Fibroblast of skin of back (primary cell): ENCODE results near the gene HSPA12A.

Source experiments
- DNase-seq: peaks from one replicate; pipeline ENCODE4 v3.0.0-alpha.2; 2013

Gene HSPA12A

DNA sequence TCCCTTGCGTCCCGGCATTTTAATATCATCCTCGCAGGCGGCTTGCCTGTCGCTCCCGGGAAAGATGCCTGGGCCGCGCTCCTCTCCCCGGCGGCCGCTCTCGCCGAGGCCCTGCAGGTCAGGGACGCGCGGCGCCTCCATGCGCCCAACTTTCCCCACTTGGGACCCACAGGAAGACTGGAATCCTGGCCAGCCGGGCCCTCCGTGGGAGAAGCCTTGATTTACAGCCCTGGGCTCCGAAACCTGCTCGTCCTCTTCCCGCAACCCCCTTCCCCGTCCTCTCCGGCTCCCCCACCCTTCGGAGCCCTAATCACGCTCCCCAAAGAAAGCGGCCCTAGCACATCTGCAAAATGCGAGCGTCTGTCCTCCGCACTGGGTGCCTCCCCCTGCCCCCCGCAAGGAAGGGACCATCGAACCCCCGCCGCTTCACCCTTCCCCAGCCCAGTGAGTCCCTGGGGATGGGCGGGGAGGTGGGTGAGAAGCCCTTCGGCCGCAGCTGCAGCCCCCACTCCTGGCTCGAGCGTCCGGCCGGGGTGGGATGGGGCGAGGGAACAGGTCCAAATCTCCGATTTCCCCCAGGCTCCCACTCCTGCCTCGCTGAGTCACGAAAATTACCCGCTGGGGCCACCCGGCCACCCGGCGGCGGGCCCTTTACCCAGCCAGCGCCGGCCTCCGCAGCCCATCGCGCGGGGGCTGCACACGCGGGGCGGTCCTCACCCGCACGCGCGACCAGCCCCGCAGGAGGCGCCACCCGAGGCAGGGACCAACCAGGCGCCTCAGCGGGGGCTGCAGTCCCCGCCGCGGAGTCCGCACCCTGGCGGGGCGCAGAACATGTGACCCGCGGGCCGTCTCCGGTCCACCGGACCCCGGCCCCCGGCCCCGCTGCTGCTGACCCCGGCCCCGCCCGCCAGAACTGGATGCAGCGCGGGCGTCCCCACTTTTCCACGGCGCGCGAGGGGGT, 695 bp downstream of the HSPA12A start:
- no peak for DNase-seq

DNA sequence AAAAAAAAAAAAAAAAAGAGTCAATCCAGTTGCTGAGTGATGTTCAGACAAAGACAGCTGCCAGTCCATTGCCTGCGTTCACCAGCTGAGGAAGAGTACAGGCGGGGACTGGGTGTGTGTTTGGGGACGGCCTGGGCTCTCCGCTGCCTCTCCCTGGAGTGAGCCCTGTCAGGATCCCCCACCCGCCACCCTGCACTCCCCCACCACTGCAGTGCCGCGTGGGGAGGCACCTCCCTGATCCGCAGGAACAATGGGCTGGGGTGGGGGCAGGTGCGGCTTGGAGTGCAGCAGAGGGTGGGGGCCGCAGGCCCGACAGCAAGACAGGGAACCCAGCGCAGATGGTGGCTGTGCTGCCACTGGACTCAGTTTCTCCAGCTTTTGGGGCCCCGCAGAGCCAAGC, 1.4 kb downstream of the HSPA12A start:
- DNase-seq = no peak

DNA sequence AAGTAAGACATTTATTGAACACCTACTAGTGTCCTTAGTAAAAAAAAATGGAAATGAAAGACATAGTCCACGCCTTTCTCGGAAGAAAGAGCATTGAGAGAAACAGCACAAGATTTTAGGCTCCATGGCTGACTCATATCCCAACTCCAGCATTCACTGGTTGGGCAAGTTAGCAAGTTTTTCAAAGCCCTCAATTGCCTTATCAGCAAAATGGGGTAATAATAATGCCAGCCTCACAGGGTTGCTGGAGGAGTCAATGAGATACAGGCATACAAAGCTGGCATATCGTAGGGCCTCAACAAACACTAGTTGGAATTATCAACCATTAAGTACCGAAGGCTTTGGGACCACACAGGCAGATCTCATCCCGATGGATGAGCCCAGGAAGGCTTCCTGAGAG, 4.0 kb downstream of the HSPA12A start:
- DNase-seq = no peak

DNA sequence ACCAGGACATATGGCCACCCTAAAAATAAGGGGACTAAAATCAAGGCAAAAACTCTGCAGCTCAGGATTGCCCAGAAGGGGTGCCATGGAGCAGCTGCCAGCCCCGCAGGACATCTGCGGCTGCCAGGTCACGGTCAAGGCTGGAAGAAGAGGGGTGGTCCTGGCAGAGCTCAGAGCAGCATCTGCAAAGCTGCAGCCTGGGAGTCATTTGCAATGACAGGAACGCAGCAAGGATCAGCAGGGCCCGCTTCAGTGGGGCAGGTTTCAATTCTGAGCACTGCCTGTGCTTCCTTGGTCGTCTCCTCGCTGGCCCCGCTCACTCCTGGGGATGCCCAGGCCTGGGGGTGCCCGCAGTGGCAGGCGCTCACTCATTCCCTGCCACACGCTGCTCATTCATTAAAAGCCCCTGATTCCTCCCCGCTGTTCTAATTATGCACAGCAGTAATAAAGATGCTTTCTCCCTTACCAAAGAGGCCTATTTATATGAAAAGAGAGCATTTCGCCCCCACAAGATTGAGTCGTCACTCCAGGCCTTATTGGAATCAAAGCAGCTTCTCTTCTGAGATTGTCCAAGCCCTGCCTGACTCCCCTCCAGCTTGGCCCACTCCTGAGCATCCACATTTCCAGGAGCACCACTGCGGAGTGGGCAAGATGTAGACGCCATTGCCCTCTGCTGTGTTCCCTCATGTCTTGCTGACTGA, 4.6 kb downstream of the HSPA12A start:
- DNase-seq = no peak

DNA sequence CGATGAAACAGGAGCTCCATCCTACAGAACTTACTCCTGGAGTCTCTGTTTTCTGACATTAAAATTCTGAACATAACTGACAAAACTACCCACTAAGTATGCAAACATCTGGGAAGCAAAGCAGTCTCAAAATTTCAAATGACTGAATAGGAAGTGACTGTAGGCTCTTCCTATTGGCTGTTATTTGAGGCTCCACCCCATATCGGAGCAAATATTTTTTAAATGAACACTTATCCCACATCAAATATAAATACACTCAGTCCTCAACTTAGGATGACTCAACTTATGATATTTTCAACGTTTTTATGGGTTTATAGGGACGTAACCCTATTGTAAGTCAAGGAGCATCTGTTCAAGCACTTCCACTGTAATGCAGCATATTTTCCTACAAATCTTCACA, 8.8 kb downstream of the HSPA12A start:
- peak; percentile 81 for DNase-seq

DNA sequence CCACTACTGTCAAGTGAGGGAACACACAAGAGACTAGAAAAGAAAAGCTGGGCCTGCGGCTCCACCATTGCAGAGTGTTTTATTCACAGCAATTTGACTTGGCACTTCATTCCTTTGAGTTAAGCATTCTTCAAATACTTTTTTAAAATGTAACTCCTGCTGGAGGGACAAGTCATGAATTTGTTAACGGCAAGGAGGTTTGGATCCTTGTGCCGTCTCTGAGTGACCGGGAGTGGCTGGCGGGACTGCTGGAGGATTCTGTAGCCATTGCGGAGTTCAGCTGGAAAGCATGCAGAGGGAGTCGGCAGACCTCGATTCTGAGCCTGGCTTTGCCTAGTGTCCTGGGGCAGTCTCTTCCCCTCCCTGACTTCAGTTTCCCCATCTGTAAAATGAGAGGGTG, 9.8 kb downstream of the HSPA12A start:
- peak; percentile 61 for DNase-seq

DNA sequence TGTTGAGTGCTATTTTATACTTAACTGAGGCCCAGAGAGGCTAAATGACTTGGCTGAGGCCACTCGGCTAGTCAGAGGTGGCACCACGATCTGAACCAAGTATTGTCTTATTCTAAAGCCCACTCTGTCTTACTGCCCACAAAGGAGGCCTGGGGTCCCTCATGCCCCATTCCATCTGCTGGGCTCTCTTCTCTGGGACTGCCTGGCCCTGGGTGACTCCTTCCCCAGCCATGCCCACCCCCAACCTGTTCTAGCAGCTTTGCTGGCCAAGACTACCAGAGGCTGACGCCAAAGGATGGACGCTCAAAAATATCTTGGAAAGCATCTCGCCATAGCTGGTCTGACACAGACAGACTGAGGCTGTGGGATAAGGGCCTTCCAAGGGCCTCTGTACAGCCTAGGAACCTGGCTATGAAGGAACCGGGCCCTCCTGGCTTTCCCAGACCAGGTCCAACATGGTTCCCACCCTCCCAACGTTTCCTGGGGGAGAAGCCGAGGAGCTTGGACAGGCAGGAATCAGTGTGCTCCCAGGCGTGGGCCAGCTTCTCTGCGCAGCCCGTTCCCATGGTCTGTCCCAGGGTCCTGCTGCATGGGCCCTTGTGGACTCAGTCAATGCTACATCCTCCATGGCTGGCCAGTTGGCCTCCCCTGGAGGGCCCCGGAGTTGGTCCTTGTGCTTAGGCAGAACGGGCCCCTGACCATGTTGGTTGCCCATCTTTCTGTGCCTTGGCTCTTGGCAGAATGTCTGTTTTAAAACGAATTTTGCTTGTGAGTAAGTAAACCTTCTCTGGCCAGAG, 11.7 kb downstream of the HSPA12A start:
- DNase-seq = no peak

DNA sequence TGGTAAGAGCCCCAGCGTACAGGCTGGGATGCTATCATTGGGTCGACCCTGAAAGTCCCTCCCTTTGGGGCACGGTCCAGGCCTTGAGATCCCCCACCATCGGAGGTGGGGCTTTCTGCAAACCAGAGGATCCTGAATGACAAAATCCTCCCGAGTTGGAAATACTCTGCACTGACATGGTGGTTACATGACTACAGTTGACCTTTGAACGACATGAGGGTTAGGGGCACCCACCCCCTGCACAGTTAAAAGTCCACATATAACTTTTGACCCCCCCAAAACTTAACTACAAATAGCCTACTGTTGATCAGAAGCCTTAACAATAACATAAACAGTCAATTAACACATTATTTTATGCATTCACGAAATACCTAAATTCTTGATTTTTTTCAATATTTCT, 13.1 kb downstream of the HSPA12A start:
- DNase-seq = no peak

DNA sequence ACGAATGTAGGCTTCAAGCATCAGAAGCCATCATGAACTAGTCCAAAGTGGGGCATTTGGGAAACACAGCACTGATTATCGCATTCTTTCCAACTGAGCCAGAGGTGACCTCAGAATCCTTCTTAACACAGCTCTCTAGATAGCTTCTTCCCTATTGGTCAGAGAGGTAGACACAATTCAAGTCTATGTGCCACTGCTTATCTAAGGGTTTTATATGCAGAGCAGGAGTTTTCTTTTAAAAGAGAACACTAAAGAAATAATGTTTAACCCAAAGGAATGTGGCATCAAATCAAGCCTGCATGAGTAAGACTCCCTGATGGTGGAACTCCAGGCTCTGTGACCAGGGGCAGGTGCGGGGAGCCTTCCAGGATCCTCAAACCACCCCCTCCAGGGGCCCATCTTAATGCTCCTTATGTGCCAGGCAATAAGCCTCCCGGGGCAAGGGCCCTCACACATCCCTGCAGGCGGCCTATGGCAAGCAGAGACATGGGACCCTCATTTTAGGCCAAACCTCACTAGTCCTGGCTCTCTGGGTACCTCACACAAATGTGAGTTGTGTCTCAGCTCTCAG, 13.8 kb downstream of the HSPA12A start:
- peak; percentile 47 for DNase-seq

DNA sequence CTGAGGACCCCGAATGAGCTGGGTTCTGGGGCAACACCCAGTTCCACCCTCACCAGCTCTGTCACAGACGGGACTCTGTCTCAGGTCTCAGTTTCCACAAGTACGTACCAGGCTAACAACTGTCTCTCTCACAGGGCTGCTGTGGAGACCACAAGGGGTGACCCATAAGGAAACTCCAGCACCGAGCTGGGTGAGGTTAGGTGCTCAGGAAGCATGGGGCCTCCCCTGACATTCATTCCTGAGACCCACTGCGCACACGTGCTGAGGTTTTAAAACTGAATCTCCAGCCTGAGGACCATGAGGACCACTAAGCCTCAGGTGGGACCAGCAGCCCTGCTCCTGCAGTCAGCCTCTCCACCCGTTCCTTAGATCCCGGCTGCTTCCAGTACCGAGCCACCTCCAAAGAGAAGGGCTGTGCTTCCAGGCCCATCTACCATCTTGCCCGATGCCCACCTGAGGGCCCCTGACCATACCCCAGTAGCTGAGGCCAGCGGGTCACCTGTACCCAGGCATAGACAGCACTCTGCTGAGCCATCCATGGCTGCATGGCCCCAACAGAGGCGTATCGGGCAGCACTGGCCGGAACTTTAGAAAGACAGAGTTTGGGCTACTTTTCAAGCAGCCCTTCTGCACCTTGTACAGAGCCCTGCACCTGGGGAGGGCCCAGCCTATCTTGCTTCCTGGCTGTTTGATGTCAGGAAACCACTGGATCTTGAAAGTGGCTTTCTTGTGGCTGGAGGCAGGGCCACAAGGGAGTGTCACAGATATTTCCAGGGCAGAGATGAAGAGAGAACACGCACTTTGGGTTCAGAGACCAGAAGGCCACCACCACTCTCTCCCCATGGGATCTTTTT, 18.7 kb downstream of the HSPA12A start:
- DNase-seq = no peak

DNA sequence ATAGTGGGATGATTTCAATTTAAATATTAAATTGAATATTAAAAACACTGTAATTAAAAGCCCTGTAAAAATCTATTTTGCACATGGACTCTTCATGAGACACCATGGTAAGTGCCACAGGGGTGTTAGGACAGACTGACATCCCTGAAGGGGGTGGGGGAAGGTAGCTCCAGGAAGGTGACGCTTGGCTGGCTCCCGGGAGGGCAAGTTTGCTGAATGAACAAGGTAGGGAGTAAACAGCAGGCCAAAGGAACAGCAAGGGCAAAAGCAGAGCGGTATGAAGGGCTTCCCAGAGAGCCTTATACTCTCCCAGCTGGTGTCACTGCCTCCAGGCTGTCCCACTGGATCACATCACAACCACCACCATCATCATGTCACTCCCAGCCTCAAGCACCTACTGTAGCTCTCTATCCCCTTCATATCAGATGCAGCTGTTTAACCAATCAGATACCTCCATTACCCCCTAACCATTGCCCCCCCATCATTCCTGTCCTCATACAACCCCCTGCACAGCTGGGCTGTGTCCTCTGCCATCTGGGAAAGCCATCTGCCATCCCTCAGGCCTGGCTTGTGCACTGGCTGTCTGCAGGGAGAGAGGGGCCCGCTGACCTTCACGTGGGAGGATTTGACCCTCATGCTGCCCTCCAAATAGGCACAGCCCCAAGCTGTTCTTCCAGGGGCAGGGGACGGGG, 19.5 kb downstream of the HSPA12A start:
- DNase-seq = no peak

DNA sequence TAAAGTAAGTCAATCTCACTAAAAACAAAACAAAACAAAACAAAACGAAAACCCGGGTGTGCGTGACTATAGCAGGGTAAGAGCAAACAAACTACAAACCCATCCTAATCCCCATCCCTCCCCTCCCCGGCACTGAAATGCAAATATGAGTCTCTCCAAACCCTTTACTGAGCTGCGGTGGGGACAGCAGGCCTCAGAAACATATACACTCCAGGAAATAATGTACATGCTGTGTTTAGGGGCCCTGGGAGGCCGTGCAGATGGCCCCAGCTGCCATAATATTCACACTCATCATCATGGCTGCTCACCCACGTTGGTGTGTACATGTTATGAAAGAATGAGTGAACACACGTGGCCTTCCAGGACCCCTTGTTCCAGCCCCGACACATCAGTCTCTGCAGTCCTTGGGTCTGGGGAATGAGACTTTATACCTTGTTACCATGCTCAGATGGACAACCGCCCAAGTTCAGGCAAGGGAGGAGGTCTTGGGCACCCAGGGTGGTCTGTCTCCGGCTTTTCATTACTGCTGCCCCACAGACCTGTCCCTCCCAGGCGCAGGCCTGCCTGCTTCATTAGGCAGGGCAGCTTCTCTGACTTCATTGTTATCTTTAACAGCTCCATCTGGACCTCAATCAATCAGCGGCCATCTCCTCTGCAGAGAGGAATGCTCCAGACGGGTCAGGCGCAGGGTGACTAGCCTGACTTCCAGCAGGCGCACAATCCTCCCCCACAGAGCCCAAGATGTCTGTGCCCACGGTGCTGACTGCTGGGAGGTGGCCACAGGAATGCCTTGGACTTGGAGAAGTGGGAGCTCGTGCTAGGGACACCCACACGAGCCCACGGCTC, 20.6 kb downstream of the HSPA12A start:
- peak; percentile 58 for DNase-seq

DNA sequence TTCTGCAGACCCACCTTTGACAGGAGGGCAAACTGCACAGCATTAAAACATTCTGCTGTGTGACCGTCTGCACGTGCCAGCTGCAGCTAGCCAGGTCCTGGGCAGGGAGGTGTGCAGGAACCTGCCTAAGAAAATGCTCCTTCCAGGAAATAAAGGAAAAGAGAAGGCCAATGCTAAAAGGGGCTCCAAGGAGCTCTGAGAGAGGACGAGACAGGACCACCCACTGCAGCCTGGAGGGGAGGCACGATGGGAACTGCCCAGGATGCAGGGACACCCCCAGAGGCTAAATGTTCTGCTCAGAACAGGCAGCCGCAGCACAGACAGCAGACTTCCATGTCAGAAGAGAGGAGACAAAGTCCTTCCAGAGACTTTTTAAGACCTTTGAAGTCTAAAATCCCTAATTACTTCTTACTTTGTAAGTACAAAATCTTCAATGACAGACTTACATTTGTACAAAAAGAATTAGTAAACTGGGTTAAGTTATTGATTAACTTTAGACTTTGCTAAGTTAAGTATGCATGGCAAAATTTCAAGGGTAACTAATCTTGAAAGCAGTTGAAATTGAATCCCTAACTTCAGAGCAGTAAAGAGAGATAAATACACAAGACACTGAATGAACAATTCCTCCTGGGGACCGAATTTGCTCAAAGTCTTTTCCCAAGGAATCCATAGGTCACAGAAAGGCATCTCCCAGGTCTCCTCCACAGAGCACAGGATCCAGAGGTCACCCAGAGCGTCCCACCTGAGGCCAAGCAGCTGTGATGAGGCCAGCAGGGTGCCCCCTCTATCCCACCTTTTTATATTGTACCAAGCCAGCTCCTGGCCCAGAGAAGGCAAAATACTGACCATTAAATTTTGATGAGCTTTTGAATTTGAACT, 21.5 kb downstream of the HSPA12A start:
- no peak for DNase-seq

DNA sequence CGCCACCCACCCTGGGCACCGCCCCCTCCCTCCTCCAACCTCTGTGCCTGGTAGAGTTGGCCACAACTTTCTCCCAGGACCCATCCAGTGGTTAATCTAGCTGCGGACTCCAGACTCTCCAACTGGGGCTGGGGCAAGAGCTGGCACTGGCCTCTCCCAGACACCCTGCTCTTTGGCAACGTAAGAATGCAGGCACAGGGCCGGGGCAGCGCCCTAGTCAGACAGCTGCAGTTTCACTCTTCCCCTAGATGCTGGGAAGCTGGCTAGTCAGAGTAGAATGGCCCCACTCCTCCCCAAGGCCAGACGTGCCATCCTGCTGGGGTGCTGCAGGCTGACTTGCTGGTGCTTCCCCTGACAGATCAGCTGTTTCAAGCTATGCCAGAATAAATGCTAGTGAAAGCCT, 22.1 kb downstream of the HSPA12A start:
- no peak for DNase-seq

DNA sequence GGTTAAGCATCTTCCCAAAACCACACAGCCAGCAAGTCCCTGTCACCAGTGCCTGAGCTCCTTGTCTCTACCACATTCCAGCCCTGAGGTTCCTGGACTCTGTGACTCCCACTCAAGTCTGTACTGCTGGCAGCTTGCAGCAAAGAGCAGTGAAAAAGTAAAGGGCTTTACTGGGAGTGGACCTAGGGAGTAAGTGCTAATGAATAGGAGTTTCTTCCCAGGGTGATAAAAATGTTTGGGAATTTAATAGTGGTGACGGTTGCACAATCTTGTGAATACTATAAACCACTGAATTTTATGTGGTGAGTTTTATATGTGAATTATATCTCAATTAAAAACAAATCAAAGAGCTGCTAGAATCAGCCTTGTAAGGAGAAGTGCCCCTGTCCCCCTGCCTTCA, 22.6 kb downstream of the HSPA12A start:
- DNase-seq = no peak

DNA sequence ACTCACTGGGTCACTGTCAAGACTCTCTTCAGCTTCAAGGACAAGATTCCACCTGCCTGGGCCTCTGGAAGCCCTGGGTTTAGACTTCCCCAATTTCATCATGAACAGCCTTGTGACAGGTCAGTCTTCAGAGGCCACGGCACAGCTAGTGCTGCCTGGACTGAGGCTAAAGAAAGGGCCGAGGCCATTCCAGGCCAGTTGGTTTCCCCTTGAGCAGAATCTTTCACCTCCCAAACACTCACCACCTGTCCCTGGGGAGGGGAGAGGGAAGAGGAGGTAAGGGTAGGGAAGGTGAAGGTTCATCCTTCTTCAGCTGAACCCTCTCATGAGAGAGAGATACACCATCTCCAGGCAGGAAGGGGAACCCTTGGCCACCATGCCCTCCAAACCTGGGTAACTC, 24.3 kb downstream of the HSPA12A start:
- no peak for DNase-seq

DNA sequence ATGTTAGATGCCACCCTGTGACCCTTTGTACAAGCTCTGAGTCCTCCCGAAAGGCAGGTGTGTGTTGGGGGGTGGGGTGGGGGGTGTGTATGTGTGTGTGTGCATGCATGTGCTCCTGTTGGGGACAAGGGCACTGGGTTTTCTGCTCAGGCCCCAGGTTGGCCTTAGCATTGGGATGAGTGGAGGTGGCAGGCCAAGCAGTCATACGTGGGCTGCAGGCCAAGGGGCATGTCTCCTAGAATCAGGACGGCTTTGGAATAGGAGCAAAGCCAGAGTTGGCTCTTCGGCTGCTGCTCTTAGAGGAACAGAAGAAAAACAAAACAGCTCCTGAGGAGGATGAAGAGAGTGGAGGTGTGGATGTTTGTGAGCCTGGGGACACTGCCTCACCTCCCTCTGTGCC, 26.0 kb downstream of the HSPA12A start:
- DNase-seq = no peak

DNA sequence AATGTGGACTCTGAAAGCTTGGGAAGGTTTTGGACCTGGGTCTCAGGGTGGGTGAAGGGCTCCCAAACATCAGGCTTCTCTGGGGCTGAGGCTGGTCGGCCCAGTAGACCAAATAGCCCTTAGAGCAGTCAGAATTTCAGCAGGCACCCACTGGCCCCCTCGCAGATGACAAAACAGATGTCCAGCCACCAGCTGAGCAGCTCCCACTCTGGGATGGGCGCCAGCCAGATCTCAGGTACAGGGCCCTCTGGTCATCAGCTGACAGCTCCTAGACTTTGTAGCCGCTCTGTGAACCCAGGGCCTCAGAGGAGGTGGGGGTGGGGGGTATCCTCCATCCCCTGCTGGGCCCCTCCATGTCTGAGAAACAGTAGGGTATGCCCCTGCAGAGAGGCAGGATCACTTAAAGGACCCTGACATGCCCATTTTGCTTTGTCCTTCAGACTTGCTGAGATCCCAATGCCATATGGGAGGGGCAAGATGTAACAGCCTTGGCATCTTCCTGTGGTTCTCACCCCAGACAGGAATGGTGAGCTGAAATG, 26.5 kb downstream of the HSPA12A start:
- no peak for DNase-seq

DNA sequence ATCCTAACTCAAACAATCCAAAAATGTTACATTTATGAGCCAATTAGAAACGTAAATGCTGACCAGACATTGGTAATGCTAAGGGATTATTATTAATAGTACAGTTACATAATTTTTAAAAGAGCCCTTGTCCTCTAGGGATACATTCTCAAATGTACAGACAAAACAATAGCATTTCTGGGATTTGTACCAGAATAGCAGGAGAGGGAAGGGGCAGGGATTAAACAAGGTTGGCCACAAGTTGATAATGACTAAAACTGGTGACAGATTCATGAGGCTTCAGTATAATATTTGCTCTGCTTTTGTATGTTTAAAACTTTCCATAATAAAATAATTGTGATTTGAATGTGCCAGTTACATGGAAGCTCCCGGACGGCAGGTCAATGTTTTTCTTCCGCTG, 27.0 kb downstream of the HSPA12A start:
- DNase-seq = no peak
